HTR-8/SVneo (cell line): ENCODE data around the gene KRTAP12-3.
"Not testable (repeated sequence)": the region's sequence is repeated elsewhere in the genome, so short reads cannot be mapped to it uniquely, and the experiment has no call there.

Experiments used
- DNase-seq: peaks from one replicate; pipeline ENCODE4 v3.0.0; 2011; ENCODE audit warnings: low spot score, mixed read lengths; ENCODE audit not compliant: insufficient read length
- FAIRE-seq: peaks from 2 replicates; lab custom pipeline; 2011; peaks lifted over from hg19 to GRCh38; lab: Jason Lieb, UNC

The KRTAP12-3 gene

GRCh38 chr21:44681861-44682579 lies 24.3 kb downstream of the KRTAP12-3 start, which contains the start of gene KRTAP12-1:
Gene KRTAP12-1 (minus strand): TSS chr21:44682163. CDS start chr21:44682123, 40 bp downstream.
- DNase-seq (no peak), FAIRE-seq (no peak)

DNA sequence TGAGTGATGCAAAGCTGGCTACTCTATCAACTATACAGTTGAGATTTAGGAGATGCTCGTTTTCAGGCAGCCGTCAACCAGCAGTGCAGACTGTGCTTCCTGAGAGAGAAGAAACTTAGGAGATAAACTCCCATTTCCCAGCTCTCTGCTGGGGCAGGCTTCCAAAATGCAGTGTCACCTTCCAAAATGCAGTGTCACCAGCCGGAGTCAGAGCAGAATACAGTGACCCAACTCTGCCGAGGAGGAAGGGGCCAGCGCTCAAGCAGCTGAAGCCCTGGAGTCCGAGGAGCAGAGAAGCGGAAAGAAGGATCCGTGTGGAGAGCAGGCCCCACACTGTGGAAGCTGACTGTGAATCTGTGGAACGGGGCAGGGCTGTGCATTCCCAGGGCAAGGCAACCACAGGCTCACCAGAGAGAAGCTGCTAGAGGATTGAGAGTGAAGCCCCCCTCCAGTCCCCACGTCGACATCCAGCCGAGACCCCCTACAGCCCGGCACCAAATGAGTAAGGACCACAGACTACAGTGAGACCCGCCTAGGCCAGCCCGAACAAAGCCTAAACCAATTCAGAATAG lies 24.9 kb downstream of the KRTAP12-3 start:
- DNase-seq (no peak), FAIRE-seq (no peak)

- FAIRE-seq (no peak), DNase-seq (no peak)
These were observed 26.3 kb downstream of the KRTAP12-3 start for GRCh38 chr21:44684077-44684476.

- DNase-seq (no peak), FAIRE-seq (no peak)
These were observed 26.8 kb downstream of the KRTAP12-3 start for GRCh38 chr21:44684483-44684882.

- not testable (repeated sequence) for FAIRE-seq, DNase-seq
These were observed 27.3 kb downstream of the KRTAP12-3 start for GRCh38 chr21:44685050-44685449.

DNA sequence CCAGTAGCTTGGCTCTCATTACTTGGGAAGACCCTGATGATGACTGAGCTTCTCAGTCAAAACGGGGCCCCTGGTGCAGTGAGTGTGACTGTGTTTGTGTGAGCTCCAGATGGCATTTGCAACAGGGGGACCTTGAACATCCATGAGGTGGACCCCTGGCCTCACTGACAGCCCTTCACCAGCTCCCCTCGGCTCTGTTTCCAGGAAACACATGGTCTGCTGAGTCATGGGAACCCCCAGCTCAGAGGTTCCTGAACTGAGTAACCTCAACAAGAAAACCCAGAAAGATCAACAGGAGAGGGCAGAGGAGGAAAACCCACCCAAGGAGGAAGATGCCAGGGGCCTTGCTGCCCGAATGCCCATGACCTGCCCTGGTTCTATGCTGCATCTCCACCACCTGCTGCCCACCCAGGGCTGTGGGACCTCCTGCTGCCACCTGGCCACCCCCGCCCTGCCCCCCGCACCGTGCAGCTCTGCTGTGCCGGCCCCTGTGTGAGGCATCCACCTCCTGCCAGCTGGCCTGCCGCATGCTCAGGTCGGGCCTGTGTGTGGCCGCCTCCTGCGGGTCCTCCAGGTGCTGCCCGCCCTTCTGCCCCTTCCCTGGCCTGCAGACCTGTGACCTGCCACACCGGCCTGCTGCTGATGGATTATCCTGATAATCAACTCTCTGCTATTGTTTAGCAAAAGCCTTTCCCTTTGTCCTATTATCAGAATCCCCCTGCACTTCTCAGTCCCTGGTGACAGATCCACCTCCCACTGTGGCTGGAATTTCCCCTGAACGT lies 28.5 kb downstream of the KRTAP12-3 start:
- no peak for DNase-seq
- FAIRE-seq, result no peak

GRCh38 chr21:44686843-44687561 lies 29.3 kb downstream of the KRTAP12-3 start:
- DNase-seq (no peak), FAIRE-seq (no peak)

DNA sequence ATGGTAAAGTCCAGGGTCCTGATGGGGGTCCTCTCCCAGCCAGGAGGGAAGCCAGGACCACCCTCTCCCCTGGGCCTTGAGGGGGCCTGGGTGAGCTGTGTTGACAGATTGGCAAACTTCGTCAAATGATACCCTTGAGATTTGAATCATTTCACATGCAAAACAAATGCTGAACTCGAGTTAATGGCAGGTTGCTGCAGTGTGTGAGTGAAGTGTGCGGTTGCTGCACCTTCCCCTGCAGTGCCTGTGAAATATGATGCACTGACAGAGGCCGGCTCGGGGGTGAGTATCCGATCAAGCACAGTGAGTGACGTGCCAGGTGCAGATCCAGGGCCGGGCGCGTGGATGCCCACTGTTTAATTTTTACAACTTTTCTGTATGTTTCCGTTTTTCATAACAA lies 29.9 kb downstream of the KRTAP12-3 start:
- no peak for DNase-seq
- FAIRE-seq, result no peak

DNA sequence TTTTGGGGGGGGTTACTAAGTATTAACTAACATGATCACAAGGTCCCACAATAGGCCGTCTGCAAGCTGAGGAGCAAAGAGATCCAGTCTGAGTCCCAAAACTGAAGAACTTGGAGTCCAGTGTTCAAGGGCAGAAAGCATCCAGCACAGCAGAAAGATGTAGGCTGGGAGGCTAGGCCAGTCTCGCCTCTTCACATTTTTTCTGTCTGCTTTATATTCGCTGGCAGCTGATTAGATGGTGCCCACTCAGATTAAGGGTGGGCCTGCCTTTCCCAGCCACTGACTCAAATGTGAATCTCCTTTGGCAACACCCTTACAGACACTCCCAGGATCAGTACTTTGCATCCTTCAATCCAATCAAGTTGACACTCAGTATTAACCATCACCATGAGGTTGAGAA lies 32.0 kb downstream of the KRTAP12-3 start:
- not testable (repeated sequence) for DNase-seq, FAIRE-seq

DNA sequence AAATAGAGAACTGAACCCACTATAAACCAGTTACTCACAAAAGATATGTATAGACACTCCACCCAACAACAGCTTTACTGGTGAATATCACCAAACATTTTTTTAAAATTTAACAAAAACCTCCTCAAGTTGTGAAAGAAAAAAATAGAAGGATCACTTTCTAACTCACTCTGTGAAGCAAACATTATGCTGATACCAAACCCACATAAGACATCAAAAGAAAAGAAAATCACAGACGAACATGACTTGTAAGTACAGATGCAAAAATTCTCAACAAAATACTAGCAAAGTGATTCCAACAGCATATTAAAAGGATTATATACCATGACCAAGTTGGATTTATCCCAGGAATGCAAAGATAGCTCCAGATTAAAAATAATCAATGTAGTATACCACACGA lies 34.0 kb downstream of the KRTAP12-3 start:
- DNase-seq (no peak), FAIRE-seq (no peak)

DNA sequence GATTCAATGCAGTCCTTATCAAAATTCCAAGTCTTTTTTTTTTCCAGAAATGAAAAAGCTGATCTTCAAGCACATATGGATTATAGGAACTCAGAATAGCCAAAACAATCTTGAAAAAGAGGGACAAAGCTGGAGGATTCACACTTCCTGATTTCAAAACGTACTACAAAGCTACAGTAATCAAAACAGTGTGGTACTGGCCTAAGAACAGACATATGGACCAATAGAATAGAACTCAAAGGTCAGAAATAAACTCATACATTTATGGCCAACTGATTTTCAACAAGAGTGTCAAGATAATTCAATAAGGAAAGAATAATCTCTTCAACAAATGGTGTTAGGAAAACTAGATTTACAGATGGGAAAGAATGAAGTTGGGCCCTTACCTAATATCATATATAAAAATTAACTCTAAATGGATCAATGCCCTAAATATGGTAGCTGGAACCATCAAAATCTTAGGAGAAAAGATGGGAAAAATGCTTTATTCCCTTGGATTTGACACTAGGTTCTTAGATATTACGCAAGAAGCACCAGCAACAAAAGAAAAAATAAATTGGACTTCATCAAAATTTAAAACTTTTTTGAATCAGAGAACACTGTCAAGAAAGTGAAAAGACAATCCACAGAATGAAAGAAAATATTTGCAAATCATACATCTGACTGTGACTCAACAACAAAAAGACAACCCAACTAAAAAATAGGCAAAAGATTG lies 35.2 kb downstream of the KRTAP12-3 start:
- FAIRE-seq (no peak), DNase-seq (no peak)

DNA sequence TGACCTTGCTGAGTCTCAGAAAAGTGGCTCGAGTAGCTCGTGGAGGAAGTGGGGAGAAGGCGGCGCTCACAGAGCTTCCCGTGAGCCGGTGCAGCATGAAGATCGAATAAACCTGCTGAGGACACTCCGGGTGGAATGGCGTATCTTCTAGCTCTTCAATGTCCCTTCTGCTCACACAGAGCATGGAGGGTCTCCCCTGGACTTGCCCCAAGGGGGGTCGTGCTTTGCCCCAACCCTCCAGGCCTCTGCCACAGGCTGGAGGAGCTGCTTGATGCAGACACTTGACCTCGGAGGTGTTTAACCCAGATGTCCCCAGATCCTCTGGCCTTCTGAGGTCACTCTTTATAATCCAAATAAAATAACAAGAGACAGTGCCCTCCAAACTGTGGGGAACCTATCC lies 37.0 kb downstream of the KRTAP12-3 start:
- FAIRE-seq (no peak), DNase-seq (no peak)

- FAIRE-seq (no peak), DNase-seq (no peak)
These were observed 37.5 kb downstream of the KRTAP12-3 start for GRCh38 chr21:44695184-44695583.

DNA sequence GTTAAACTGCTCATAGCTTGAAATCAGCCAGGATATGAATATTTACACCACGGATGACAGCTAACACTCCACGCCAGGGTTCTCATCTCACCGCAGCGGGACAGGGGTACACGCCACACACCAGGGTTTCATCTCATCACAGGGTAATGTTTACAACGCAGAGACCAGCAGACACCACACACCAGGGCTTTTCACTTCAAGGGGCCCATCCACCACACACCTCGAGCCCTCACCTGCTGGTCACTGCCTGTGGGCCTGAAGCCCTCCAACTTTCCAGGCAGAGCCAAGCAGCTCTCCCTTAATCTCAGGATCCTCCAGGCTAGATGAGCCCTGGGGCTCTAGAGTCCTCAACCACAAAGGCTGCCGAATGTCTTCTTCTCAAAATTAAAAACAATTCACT lies 37.9 kb downstream of the KRTAP12-3 start:
- DNase-seq (no peak), FAIRE-seq (no peak)

GRCh38 chr21:44696572-44696971 lies 38.8 kb downstream of the KRTAP12-3 start:
- DNase-seq, result no peak
- FAIRE-seq, result no peak

DNA sequence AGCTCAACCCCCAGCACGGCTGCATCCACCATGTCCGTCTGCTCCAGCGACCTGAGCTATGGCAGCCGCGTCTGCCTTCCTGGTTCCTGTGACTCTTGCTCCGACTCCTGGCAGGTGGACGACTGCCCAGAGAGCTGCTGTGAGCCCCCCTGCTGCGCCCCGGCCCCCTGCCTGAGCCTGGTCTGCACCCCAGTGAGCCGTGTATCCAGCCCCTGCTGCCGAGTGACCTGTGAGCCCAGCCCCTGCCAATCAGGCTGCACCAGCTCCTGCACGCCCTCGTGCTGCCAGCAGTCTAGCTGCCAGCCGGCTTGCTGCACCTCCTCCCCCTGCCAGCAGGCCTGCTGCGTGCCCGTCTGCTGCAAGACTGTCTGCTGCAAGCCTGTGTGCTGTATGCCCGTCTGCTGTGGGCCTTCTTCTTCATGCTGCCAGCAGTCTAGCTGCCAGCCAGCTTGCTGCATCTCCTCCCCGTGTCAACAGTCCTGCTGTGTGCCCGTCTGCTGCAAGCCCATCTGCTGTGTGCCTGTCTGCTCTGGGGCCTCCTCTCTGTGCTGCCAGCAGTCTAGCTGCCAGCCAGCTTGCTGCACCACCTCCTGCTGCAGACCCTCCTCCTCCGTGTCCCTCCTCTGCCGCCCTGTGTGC lies 39.6 kb downstream of the KRTAP12-3 start, which contains the start of gene KRTAP10-12:
Gene KRTAP10-12, plus strand, starts transcription at position 1 of the 639 bp plus-strand sequence. Its CDS starts 30 bp downstream, at position 31.
- peak; percentile 71 for FAIRE-seq
- DNase-seq, result not testable (repeated sequence)

- DNase-seq (no peak), FAIRE-seq (no peak)
These were observed 40.3 kb downstream of the KRTAP12-3 start for GRCh38 chr21:44697811-44698734.

DNA sequence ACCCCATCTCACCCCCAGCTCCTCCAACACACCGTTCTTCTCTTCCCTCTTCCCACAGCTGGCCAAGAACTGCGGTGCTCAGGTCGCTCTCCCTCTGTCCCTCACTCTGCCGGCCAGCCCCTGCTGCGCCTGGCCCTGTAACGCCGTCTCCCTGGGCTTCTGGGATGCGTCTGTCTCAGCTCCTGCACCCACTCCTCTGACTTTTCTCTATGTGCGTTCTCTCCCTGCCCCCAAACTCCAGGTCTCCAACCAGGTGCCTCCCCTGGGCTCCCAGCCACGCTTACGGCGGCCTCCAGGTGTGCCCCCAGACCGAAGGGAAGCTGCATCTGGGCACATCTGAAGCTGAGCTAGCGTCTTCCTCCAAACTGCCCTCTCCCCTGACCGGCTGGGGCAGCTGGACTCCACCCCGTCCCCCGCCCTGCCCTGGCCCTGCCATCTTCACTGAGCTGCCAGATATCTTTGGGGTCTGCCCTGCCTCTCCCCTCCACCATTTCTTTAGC lies 41.8 kb downstream of the KRTAP12-3 start:
- no peak for FAIRE-seq
- DNase-seq, result no peak
